ENCODE data around the gene REG4.

GRCh38 chr1:119822406-119822805 lies 11.1 kb upstream of the REG4 start:
- no peak for TF ChIP-seq CTCF (IDR thresholded peaks at IDR 0.05; ENCODE audit: borderline replicate concordance, extremely low read depth, low read length, poor library complexity, severe bottlenecking)
- no peak for TF ChIP-seq EZH2 (IDR thresholded peaks at IDR 0.05; ENCODE audit: borderline replicate concordance, low read depth, low read length, severe bottlenecking)

All from DND-41 (cell line).